ENCODE results near the gene RNF130. TPM values are rescaled to one million over a fixed set of nuclear protein-coding genes. Genes with fewer than 3 reads are reported as not detected.

The RNF130 gene
- total RNA-seq, 1 donor from 2014 or later = 52.1 TPM

GRCh38 chr5:180100621-180101450 lies 29.3 kb upstream of the RNF130 start:
- no peaks in the 10 kb centered on the region for H3K27me3 Mint-ChIP-seq
- no peaks in the 10 kb centered on the region for H3K4me1 Mint-ChIP-seq (ENCODE audit: unreplicated experiment)
- no peaks in the 10 kb centered on the region for H3K36me3 Mint-ChIP-seq
- DNase-seq (ENCODE audit: extremely low spot score, unreplicated experiment) = no peak
- no peak overlapping the region for H3K27ac Mint-ChIP-seq
- TF ChIP-seq, protein P1, sequence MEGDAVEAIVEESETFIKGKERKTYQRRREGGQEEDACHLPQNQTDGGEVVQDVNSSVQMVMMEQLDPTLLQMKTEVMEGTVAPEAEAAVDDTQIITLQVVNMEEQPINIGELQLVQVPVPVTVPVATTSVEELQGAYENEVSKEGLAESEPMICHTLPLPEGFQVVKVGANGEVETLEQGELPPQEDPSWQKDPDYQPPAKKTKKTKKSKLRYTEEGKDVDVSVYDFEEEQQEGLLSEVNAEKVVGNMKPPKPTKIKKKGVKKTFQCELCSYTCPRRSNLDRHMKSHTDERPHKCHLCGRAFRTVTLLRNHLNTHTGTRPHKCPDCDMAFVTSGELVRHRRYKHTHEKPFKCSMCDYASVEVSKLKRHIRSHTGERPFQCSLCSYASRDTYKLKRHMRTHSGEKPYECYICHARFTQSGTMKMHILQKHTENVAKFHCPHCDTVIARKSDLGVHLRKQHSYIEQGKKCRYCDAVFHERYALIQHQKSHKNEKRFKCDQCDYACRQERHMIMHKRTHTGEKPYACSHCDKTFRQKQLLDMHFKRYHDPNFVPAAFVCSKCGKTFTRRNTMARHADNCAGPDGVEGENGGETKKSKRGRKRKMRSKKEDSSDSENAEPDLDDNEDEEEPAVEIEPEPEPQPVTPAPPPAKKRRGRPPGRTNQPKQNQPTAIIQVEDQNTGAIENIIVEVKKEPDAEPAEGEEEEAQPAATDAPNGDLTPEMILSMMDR (conservative IDR thresholded peaks at IDR 0.05) = no peak
- no peak overlapping the region for H3K4me3 Mint-ChIP-seq
- H3K9me3 Mint-ChIP-seq = no peaks in the 10 kb centered on the region

- DNase-seq (ENCODE audit: extremely low spot score, unreplicated experiment) = no peak
- Mint-ChIP-seq H3K27ac (no peak overlapping the region), H3K36me3 (no peaks in the 10 kb centered on the region), H3K9me3 (peaks cover 5% of the 10 kb centered on the region), H3K4me1 (ENCODE audit: unreplicated experiment) (no peaks in the 10 kb centered on the region), H3K27me3 (peaks cover 7% of the 10 kb centered on the region), H3K4me3 (no peak overlapping the region)
- TF ChIP-seq, protein P1 (conservative IDR thresholded peaks at IDR 0.05) = no peak
Observed at GRCh38 chr5:180099733-180100611, 28.4 kb upstream of the RNF130 start.

DNA sequence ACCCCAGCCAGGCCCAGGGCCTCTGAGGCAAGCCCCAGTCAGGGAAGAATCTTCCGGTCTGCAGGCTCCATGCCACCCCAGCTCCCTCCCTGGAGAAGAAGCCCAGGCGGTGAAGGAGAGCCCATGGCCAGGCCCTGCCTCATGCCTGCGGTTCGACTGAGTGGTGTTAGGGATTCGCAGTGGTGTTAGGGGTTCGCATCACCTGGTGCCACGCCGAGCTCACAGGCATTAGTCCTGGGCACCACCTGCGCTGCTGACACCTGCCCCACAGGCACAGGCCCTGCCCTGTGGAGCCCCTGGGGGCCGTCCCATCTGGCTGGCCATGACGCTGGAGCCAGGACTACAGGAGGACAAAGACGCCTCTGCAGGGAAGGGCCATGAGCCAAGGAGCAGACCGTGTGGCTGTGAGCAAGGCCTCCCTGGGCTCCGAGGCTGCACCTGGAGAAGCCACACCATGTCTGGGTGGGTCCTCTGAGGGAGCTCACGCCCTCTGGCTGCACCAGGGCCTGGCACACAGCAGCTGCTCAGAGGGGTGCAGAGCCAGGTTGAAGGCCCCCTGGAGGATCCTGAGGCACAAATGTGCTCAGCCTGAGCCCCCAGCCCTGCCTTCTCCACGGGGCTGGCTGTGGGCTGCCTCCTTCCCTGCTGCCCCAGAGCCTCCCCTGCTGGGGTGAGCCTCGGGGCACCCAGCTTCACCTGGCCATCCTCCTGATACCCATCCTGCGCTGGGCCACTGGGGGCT lies 27.6 kb upstream of the RNF130 start:
- Mint-ChIP-seq H3K27ac (no peak overlapping the region), H3K36me3 (no peaks in the 10 kb centered on the region), H3K27me3 (peaks cover 7% of the 10 kb centered on the region), H3K4me3 (no peak overlapping the region), H3K4me1 (ENCODE audit: unreplicated experiment) (no peaks in the 10 kb centered on the region), H3K9me3 (peaks cover 5% of the 10 kb centered on the region)
- DNase-seq (ENCODE audit: extremely low spot score, unreplicated experiment) = no peak
- TF ChIP-seq, protein P1 (conservative IDR thresholded peaks at IDR 0.05) = no peak

GRCh38 chr5:180098526-180098925 lies 27.0 kb upstream of the RNF130 start:
- Mint-ChIP-seq H3K36me3 (no peaks in the 10 kb centered on the region), H3K27ac (no peak overlapping the region), H3K4me1 (ENCODE audit: unreplicated experiment) (peaks cover 3% of the 10 kb centered on the region), H3K4me3 (no peak overlapping the region), H3K27me3 (peaks cover 10% of the 10 kb centered on the region), H3K9me3 (peaks cover 5% of the 10 kb centered on the region)
- TF ChIP-seq, protein P1 (conservative IDR thresholded peaks at IDR 0.05) = no peak
- DNase-seq (ENCODE audit: extremely low spot score, unreplicated experiment) = no peak

DNA sequence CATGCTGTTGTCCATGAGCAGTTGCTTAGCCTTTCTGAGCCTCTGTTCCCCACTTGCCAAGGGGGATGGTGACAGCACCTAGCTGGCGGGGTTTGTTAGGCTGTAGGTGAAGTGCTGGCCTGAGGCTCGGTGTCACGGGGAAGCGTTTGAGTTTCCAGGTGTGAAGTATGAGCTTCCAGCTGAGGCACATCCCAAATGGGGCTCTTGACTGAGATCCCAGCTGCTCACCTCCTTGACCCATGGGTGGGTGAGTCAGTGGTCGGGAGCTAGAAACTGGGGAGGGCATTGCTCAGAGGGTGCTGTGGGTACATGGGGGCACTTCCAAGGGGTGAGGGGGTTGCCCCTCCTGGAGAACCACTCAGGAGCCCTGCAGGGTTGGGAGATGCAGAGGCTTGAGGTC lies 26.4 kb upstream of the RNF130 start:
- Mint-ChIP-seq H3K4me3 (no peak overlapping the region), H3K36me3 (no peaks in the 10 kb centered on the region), H3K9me3 (peaks cover 5% of the 10 kb centered on the region), H3K4me1 (ENCODE audit: unreplicated experiment) (peaks cover 3% of the 10 kb centered on the region), H3K27ac (no peak overlapping the region), H3K27me3 (peaks cover 10% of the 10 kb centered on the region)
- TF ChIP-seq, protein P1 (conservative IDR thresholded peaks at IDR 0.05) = no peak
- no peak for DNase-seq (ENCODE audit: extremely low spot score, unreplicated experiment)
